Measurements from ENCODE around the gene TPCN2. TPM values are rescaled to one million over a fixed set of nuclear protein-coding genes. Genes with fewer than 3 reads are reported as not detected.

The TPCN2 gene
- total and polyA plus RNA-seq, 4 donors, result 6.4 to 20.8 (median 12.1) TPM

DNA sequence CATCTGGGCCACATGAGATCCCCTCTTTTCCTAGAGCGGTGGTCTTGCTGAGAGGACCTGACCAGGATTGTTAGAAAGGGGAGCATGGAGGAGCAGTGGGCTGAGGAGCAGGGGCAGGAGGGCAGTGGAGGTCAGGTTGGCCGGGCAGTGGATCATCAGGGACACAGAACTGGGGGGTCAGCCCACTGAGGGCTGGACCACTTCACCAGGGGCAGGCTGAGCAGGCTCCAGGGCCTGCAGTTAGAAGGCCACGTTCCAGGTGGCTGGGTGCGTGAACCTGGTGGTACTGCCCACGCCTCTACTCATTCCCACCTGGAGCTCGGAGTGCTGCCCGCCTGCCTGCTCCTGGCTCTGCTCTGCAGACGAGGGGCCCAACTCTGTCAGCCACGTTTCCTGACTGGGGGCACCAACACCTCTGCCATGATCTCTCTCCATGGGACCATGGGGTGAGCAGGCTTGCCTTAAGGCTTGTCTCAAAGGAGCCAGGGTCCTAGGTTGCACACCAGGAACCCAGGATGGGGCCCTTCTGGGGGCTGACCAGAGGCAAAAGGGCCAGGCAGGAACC is 45.3 kb upstream of the TPCN2 start (continued):
- TF ChIP-seq, protein P1, sequence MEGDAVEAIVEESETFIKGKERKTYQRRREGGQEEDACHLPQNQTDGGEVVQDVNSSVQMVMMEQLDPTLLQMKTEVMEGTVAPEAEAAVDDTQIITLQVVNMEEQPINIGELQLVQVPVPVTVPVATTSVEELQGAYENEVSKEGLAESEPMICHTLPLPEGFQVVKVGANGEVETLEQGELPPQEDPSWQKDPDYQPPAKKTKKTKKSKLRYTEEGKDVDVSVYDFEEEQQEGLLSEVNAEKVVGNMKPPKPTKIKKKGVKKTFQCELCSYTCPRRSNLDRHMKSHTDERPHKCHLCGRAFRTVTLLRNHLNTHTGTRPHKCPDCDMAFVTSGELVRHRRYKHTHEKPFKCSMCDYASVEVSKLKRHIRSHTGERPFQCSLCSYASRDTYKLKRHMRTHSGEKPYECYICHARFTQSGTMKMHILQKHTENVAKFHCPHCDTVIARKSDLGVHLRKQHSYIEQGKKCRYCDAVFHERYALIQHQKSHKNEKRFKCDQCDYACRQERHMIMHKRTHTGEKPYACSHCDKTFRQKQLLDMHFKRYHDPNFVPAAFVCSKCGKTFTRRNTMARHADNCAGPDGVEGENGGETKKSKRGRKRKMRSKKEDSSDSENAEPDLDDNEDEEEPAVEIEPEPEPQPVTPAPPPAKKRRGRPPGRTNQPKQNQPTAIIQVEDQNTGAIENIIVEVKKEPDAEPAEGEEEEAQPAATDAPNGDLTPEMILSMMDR (IDR thresholded peaks at IDR 0.05; ENCODE audit: low read depth, low read length, missing input control), result no peak
- no peak for TF ChIP-seq ATF3 (IDR thresholded peaks at IDR 0.05)
- no peak for TF ChIP-seq JUND (IDR thresholded peaks at IDR 0.05)
- no peak for TF ChIP-seq NR2F2 (IDR thresholded peaks at IDR 0.05)
- no peak for TF ChIP-seq RXRA (IDR thresholded peaks at IDR 0.05)

DNA sequence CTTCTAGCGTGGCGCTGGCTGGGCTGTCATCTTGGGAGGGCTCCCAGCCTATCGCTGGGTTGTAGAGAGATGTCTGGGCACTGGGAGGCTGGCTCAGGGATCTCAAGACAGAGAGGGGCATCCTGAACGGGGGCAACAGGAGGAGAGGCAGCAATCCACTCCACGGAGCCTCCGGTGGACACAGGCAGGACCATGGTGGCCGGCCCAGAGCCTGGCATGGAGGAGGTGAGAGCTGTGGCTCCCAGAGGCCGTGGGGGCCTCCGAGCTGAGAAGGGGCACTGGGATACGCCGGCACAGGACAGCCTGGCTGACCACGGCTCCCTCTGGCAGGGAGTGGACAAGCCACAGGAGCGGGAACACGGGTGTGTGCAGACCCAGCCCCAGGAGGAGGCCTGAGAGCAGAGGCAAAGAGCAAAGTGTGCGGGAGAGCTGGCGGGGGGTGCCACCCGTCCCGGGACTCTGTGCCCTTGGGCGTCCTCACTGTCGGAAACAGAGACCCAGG is 44.8 kb upstream of the TPCN2 start:
- 94% methylated on average over 20 of the region's 20 CpGs for WGBS
- DNase-seq (ENCODE audit: low spot score), result no peak
- H3K9ac ChIP-seq (ENCODE audit: low read depth in 1 of 2, low read length in 2 of 2), result no peak overlapping the region
- no peaks in the 10 kb centered on the region for H3K9me3 ChIP-seq (ENCODE audit: control insufficient read depth in 4 of 4, low read length in 3 of 4)
- no peak overlapping the region for H3K27ac ChIP-seq (ENCODE audit: low read depth in 1 of 2, low read length in 2 of 2)
- TF ChIP-seq GABPA (IDR thresholded peaks at IDR 0.05 in 1 of 2, conservative IDR thresholded peaks at IDR 0.05 in 1 of 2) (no peak), FOXA2 (IDR thresholded peaks at IDR 0.05) (no peak), SP1 (IDR thresholded peaks at IDR 0.05) (no peak), EGR1 (IDR thresholded peaks at IDR 0.05; ENCODE audit: low read depth in 2 of 2) (no peak), ZBTB33 (IDR thresholded peaks at IDR 0.05) (no peak), YY1 (IDR thresholded peaks at IDR 0.05) (no peak), ATF3 (IDR thresholded peaks at IDR 0.05) (no peak), MAX (IDR thresholded peaks at IDR 0.05) (no peak), HNF4G (IDR thresholded peaks at IDR 0.05) (no peak), REST (IDR thresholded peaks at IDR 0.05) (no peak), HNF4A (conservative IDR thresholded peaks at IDR 0.05) (no peak), NR2F2 (IDR thresholded peaks at IDR 0.05) (no peak), RXRA (IDR thresholded peaks at IDR 0.05) (no peak), JUND (IDR thresholded peaks at IDR 0.05) (no peak)
- TF ChIP-seq, protein P1 (IDR thresholded peaks at IDR 0.05; ENCODE audit: low read depth, low read length, missing input control), result no peak
- H3K27me3 ChIP-seq (ENCODE audit: control insufficient read depth in 4 of 4, insufficient read depth in 4 of 4, low read length in 3 of 4), result no peaks in the 10 kb centered on the region
- no peak overlapping the region for H3K4me3 ChIP-seq (ENCODE audit: low read depth in 1 of 3, low read length in 3 of 3)
- H3K36me3 ChIP-seq (ENCODE audit: control insufficient read depth in 4 of 4, insufficient read depth in 3 of 4, low read depth in 1 of 4, low read length in 3 of 4), result no peaks in the 10 kb centered on the region
- peaks cover 14 to 40% (median 30%) of the 10 kb centered on the region in 4 donors for H3K4me1 ChIP-seq (ENCODE audit: control insufficient read depth in 4 of 4, insufficient read depth in 4 of 4, low read length in 3 of 4)
